HepG2 (cell line): ENCODE data around the gene STH. TPM values are rescaled to one million over a fixed set of nuclear protein-coding genes. Genes with fewer than 3 reads are reported as not detected.
A peak's percentile ranks its signal among the peaks of the same experiment; 100 is the strongest.

Source experiments
- HNRNPH1 ChIP-seq: fragments of 200-400 bp; formaldehyde crosslinking; optimal IDR thresholded peaks from 2 replicates; pipeline ENCODE3; 2017; ENCODE audit warnings: mild to moderate bottlenecking, low read depth, low read length
- MAZ ChIP-seq, 2 experiments: sonication (generic) in 1 of 2; formaldehyde crosslinking in 1 of 2; IDR thresholded peaks; 2 replicates each; pipeline versions ENCODE4 v1.5.0 to v1.6.1; 2012 to 2020; ENCODE audit warnings: low read depth in 2 of 2, mild to moderate bottlenecking in 2 of 2, borderline replicate concordance in 1 of 2, improper control_type of control experiment in 1 of 2, low read length in 1 of 2, missing genetic modification reagents in 1 of 2, moderate library complexity in 1 of 2
- NFRKB ChIP-seq: fragments of 450-650 bp; IDR thresholded peaks from 2 replicates; pipeline ENCODE4 v1.6.1; 2017
- ZNF329 ChIP-seq: sonication (generic); formaldehyde crosslinking; IDR thresholded peaks from 2 replicates; pipeline ENCODE4 v1.9.0; 2021; ENCODE audit warnings: low read depth, mild to moderate bottlenecking, missing genetic modification reagents
- ZNF557 ChIP-seq: sonication (generic); formaldehyde crosslinking; IDR thresholded peaks from 2 replicates; pipeline ENCODE4 v1.4.0; 2020; ENCODE audit warnings: missing genetic modification reagents
- ZNF605 ChIP-seq: sonication (generic); formaldehyde crosslinking; IDR thresholded peaks from 2 replicates; pipeline ENCODE4 v1.8.0; 2022; ENCODE audit warnings: mild to moderate bottlenecking, missing genetic modification reagents
- polyA plus RNA-seq, 8 experiments: library from polyadenylated mRNA; depleted of rRNA in 3 of 8; stranded (reverse) in 7 of 8; unstranded in 1 of 8; fragments of >200 nt; fragmentation: Illumina TruSeq in 4 of 8; extraction: Trizol in 4 of 8; gene quantifications; 2 replicates each; pipeline versions ENCODE4 v1.2.1 to v1.2.3, GENCODE V29; 2011 to 2016; ENCODE audit warnings: low read depth in 4 of 8, missing spikeins in 1 of 8, mixed read lengths in 1 of 8; ENCODE audit not compliant: insufficient read depth in 1 of 8
- total RNA-seq, 5 experiments: library from RNA; depleted of rRNA; stranded (reverse); fragments of >200 nt; fragmentation: Illumina TruSeq; extraction: Trizol; gene quantifications; 2 replicates each; pipeline ENCODE4 v1.2.3, GENCODE V29; 2016; ENCODE audit warnings: low read depth in 1 of 5
- TF ChIP-seq, protein P1 (sequence below): IDR thresholded peaks from 2 replicates; pipeline ENCODE4 v1.4.0; 2020; ENCODE audit warnings: mild to moderate bottlenecking, missing genetic modification reagents
- TF ChIP-seq, protein P2 (sequence below): sonication (generic); formaldehyde crosslinking; IDR thresholded peaks from 2 replicates; pipeline ENCODE4 v1.4.0; 2020; ENCODE audit warnings: missing genetic modification reagents
- TF ChIP-seq, protein P3 (sequence below): sonication (generic); formaldehyde crosslinking; IDR thresholded peaks from 2 replicates; pipeline ENCODE4 v1.4.0; 2020; ENCODE audit warnings: mild to moderate bottlenecking, missing genetic modification reagents, borderline replicate concordance

The STH gene
- total and polyA plus RNA-seq, 2 of the 13 experiments (the other 11 are each of a cell fraction or from before 2014, with no cell fraction given), result not detected

DNA sequence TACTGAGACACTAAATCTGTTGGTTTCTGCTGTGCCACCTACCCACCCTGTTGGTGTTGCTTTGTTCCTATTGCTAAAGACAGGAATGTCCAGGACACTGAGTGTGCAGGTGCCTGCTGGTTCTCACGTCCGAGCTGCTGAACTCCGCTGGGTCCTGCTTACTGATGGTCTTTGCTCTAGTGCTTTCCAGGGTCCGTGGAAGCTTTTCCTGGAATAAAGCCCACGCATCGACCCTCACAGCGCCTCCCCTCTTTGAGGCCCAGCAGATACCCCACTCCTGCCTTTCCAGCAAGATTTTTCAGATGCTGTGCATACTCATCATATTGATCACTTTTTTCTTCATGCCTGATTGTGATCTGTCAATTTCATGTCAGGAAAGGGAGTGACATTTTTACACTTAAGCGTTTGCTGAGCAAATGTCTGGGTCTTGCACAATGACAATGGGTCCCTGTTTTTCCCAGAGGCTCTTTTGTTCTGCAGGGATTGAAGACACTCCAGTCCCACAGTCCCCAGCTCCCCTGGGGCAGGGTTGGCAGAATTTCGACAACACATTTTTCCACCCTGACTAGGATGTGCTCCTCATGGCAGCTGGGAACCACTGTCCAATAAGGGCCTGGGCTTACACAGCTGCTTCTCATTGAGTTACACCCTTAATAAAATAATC, 14.6 kb downstream of the STH start (continued):
- TF ChIP-seq, protein P1, sequence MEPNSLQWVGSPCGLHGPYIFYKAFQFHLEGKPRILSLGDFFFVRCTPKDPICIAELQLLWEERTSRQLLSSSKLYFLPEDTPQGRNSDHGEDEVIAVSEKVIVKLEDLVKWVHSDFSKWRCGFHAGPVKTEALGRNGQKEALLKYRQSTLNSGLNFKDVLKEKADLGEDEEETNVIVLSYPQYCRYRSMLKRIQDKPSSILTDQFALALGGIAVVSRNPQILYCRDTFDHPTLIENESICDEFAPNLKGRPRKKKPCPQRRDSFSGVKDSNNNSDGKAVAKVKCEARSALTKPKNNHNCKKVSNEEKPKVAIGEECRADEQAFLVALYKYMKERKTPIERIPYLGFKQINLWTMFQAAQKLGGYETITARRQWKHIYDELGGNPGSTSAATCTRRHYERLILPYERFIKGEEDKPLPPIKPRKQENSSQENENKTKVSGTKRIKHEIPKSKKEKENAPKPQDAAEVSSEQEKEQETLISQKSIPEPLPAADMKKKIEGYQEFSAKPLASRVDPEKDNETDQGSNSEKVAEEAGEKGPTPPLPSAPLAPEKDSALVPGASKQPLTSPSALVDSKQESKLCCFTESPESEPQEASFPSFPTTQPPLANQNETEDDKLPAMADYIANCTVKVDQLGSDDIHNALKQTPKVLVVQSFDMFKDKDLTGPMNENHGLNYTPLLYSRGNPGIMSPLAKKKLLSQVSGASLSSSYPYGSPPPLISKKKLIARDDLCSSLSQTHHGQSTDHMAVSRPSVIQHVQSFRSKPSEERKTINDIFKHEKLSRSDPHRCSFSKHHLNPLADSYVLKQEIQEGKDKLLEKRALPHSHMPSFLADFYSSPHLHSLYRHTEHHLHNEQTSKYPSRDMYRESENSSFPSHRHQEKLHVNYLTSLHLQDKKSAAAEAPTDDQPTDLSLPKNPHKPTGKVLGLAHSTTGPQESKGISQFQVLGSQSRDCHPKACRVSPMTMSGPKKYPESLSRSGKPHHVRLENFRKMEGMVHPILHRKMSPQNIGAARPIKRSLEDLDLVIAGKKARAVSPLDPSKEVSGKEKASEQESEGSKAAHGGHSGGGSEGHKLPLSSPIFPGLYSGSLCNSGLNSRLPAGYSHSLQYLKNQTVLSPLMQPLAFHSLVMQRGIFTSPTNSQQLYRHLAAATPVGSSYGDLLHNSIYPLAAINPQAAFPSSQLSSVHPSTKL (CRISPR knock-in tag), result peak; percentile 46; the same call in 1 of the 2 replicates
- TF ChIP-seq MAZ (IDR thresholded peaks at IDR 0.05; ENCODE audit: borderline replicate concordance, low read depth, low read length) (no peak), MAZ (CRISPR knock-in tag; IDR thresholded peaks at IDR 0.05; ENCODE audit: low read depth) (no peak), ZNF329 (CRISPR knock-in tag) (no peak), HNRNPH1 (peak; percentile 39), ZNF605 (CRISPR knock-in tag) (no peak), NFRKB (no peak), ZNF557 (no peak)
- TF ChIP-seq, protein P2, sequence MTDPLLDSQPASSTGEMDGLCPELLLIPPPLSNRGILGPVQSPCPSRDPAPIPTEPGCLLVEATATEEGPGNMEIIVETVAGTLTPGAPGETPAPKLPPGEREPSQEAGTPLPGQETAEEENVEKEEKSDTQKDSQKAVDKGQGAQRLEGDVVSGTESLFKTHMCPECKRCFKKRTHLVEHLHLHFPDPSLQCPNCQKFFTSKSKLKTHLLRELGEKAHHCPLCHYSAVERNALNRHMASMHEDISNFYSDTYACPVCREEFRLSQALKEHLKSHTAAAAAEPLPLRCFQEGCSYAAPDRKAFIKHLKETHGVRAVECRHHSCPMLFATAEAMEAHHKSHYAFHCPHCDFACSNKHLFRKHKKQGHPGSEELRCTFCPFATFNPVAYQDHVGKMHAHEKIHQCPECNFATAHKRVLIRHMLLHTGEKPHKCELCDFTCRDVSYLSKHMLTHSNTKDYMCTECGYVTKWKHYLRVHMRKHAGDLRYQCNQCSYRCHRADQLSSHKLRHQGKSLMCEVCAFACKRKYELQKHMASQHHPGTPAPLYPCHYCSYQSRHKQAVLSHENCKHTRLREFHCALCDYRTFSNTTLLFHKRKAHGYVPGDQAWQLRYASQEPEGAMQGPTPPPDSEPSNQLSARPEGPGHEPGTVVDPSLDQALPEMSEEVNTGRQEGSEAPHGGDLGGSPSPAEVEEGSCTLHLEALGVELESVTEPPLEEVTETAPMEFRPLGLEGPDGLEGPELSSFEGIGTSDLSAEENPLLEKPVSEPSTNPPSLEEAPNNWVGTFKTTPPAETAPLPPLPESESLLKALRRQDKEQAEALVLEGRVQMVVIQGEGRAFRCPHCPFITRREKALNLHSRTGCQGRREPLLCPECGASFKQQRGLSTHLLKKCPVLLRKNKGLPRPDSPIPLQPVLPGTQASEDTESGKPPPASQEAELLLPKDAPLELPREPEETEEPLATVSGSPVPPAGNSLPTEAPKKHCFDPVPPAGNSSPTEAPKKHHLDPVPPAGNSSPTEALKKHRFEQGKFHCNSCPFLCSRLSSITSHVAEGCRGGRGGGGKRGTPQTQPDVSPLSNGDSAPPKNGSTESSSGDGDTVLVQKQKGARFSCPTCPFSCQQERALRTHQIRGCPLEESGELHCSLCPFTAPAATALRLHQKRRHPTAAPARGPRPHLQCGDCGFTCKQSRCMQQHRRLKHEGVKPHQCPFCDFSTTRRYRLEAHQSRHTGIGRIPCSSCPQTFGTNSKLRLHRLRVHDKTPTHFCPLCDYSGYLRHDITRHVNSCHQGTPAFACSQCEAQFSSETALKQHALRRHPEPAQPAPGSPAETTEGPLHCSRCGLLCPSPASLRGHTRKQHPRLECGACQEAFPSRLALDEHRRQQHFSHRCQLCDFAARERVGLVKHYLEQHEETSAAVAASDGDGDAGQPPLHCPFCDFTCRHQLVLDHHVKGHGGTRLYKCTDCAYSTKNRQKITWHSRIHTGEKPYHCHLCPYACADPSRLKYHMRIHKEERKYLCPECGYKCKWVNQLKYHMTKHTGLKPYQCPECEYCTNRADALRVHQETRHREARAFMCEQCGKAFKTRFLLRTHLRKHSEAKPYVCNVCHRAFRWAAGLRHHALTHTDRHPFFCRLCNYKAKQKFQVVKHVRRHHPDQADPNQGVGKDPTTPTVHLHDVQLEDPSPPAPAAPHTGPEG (CRISPR knock-in tag), result 0 out of 2 replicates have a peak, but pooled peaks have one; percentile 47
- TF ChIP-seq, protein P3, sequence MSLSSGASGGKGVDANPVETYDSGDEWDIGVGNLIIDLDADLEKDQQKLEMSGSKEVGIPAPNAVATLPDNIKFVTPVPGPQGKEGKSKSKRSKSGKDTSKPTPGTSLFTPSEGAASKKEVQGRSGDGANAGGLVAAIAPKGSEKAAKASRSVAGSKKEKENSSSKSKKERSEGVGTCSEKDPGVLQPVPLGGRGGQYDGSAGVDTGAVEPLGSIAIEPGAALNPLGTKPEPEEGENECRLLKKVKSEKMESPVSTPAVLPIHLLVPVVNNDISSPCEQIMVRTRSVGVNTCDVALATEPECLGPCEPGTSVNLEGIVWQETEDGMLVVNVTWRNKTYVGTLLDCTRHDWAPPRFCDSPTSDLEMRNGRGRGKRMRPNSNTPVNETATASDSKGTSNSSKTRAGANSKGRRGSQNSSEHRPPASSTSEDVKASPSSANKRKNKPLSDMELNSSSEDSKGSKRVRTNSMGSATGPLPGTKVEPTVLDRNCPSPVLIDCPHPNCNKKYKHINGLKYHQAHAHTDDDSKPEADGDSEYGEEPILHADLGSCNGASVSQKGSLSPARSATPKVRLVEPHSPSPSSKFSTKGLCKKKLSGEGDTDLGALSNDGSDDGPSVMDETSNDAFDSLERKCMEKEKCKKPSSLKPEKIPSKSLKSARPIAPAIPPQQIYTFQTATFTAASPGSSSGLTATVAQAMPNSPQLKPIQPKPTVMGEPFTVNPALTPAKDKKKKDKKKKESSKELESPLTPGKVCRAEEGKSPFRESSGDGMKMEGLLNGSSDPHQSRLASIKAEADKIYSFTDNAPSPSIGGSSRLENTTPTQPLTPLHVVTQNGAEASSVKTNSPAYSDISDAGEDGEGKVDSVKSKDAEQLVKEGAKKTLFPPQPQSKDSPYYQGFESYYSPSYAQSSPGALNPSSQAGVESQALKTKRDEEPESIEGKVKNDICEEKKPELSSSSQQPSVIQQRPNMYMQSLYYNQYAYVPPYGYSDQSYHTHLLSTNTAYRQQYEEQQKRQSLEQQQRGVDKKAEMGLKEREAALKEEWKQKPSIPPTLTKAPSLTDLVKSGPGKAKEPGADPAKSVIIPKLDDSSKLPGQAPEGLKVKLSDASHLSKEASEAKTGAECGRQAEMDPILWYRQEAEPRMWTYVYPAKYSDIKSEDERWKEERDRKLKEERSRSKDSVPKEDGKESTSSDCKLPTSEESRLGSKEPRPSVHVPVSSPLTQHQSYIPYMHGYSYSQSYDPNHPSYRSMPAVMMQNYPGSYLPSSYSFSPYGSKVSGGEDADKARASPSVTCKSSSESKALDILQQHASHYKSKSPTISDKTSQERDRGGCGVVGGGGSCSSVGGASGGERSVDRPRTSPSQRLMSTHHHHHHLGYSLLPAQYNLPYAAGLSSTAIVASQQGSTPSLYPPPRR, result no peak; the same call in 1 of the 2 replicates
